ENCODE data around the gene OR1N1. TPM values are rescaled to one million over a fixed set of nuclear protein-coding genes. Genes with fewer than 3 reads are reported as not detected.

OR1N1 gene
- total RNA-seq, 1 experiment from 2014 or later: not detected

Other genes starting within 250 kb of the OR1N1 start
- gene PTGS1, start 156.3 kb downstream of the OR1N1 start, total RNA-seq (2014; rRNA removed; shearing (Covaris generic)): 0.29 TPM in 1 of 2 replicates, not detected in the other
- not detected in 2 replicates for gene OR1J1, start 49.4 kb downstream of the OR1N1 start, total RNA-seq (2014; rRNA removed; shearing (Covaris generic))
- gene OR1J2, start 16.5 kb downstream of the OR1N1 start, total RNA-seq (2014; rRNA removed; shearing (Covaris generic)): not detected in 2 replicates
- gene OR1J4, start 8.2 kb downstream of the OR1N1 start, total RNA-seq (2014; rRNA removed; shearing (Covaris generic)): not detected in 2 replicates
- gene OR1N2, start 25.8 kb upstream of the OR1N1 start, total RNA-seq (2014; rRNA removed; shearing (Covaris generic)): not detected in 2 replicates
- not detected in 2 replicates for gene OR1L8, start 56.1 kb upstream of the OR1N1 start, total RNA-seq (2014; rRNA removed; shearing (Covaris generic))
- not detected in 2 replicates for gene OR1Q1, start 87.4 kb upstream of the OR1N1 start, total RNA-seq (2014; rRNA removed; shearing (Covaris generic))
- not detected in 2 replicates for gene OR1B1, start 130.3 kb upstream of the OR1N1 start, total RNA-seq (2014; rRNA removed; shearing (Covaris generic))
- gene OR1L1, start 134.4 kb upstream of the OR1N1 start, total RNA-seq (2014; rRNA removed; shearing (Covaris generic)): not detected in 2 replicates
- not detected in 2 replicates for gene OR1L3, start 147.8 kb upstream of the OR1N1 start, total RNA-seq (2014; rRNA removed; shearing (Covaris generic))
- not detected in 2 replicates for gene OR1L4, start 196.7 kb upstream of the OR1N1 start, total RNA-seq (2014; rRNA removed; shearing (Covaris generic))
- not detected in 2 replicates for gene OR1L6, start 215.0 kb upstream of the OR1N1 start, total RNA-seq (2014; rRNA removed; shearing (Covaris generic))

Measured in A172 (cell line).